NCI-H2081 (cell line): ENCODE measurements around the gene SETD1B.
A peak's percentile ranks its signal among the peaks of the same experiment; 100 is the strongest.
"Not testable (repeated sequence)": the region's sequence is repeated elsewhere in the genome, so short reads cannot be mapped to it uniquely, and the experiment has no call there.

Experiments used
- DNase-seq, 2 experiments: peaks; one replicate each; lab custom pipeline; 2025; lab: John Stamatoyannopoulos, UW

Gene SETD1B

DNA sequence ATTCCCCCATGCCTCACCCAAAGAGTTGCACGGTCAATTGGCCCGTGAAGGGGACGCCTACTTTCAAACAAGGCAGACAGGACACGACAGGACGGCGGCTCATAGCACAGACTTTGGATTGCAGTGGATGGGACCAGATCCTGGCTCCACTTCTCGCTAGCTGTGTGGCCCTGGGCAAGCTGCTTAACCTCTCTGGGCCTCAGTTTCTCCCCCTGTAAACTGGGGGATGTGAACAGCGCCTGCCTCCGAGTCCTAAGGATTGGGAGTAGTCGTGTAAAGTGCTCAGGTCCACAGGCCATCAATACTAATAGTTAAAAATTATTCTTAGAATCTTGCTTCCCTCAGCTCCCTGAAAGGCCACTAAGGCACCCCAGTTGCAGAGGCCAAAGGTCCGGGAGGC lies 23.4 kb upstream of the SETD1B start:
- no peak for DNase-seq

DNA sequence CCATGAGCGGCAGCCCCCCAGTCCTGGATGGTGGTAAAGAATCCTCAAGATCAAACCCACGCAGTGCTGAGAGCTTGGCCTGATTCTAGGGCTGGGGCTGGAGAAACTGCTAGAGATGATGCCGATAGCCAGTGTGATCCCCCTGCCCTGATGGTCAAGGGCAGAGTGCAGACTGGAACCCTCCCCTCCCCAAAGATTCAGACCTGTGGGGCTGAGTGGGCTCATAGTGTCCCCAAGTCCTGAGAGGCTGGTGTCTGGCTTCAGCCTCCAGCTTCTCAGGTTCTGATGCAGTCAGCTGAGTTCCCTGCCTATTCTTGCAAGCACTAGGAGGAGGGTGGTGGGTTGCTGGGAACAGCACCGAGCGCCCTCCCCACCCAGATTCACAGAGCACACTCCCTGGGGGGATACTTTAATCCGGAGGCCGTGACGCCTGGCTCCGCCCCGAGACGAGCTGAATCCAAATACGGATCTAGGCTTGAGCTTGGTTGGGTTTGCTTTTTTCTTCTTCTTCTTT lies 22.3 kb upstream of the SETD1B start:
- no peak for DNase-seq

DNA sequence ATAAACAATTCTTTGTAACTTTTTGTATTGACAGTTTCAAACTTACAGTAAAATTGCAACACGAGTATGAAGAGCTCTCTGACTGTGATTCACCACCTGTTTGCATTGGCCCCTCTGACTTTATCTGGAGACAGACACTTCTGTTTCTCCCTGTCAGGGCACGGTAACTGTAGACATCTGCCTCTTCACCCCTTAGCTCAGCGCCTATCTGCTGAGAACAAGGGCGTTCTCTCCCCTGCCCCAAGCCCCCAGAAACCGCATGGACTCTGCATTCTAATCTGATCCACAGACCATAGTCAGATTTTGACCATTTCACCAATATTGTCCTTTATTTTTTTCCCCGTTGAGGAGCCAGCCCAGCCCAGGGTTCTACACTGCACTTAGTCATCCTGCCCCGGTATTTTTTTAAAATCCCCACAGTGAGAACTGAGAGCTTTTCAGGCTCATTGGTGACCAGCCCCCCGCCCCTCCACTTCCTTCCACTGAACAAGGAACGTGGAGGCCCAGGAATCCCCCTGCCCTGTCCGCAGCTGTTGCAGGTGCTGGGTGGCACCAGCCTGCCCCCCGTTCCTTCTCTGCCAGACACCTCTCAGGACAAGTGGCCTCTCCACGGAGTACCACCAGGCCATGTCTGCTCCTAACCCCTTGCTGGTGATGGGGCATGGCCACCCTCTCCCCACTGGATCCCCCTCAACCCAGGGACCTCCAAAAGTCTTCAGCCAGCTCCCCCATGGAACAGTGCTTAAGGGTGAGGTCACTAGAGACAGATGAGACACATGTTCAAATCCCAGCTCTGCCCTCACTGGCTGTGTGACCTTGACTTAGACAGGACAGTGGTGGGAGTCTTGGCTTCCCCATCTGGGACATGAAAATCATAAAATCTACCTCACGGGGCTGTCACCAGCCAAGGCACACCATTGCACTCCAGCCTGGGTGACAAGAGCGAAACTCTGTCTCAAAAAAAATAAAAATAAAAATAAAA lies 21.5 kb upstream of the SETD1B start:
- DNase-seq: no peak

- DNase-seq: no peak
Measured at GRCh38 chr12:121783766-121784165, 20.0 kb upstream of the SETD1B start.

DNA sequence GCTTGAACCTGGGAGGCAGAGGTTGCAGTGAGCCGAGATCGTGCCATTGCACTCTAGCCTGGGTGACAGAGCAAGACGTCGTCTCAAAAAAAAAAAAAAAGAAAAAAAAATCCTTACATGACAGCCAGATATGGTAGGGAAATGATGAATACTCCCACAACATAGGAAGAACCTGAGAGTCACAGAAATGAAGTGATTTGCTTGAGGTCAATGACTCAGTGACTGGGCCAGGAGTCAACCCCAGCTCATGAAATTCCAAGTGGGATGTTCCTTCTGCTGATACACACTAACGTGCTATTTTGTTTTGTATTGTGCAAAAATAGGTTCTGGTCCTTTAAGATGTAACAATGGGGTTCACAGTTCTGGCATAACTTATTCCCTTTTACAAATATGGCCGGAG lies 19.3 kb upstream of the SETD1B start:
- no peak for DNase-seq

- DNase-seq: no peak
Measured at GRCh38 chr12:121786440-121786825, 17.4 kb upstream of the SETD1B start.

DNA sequence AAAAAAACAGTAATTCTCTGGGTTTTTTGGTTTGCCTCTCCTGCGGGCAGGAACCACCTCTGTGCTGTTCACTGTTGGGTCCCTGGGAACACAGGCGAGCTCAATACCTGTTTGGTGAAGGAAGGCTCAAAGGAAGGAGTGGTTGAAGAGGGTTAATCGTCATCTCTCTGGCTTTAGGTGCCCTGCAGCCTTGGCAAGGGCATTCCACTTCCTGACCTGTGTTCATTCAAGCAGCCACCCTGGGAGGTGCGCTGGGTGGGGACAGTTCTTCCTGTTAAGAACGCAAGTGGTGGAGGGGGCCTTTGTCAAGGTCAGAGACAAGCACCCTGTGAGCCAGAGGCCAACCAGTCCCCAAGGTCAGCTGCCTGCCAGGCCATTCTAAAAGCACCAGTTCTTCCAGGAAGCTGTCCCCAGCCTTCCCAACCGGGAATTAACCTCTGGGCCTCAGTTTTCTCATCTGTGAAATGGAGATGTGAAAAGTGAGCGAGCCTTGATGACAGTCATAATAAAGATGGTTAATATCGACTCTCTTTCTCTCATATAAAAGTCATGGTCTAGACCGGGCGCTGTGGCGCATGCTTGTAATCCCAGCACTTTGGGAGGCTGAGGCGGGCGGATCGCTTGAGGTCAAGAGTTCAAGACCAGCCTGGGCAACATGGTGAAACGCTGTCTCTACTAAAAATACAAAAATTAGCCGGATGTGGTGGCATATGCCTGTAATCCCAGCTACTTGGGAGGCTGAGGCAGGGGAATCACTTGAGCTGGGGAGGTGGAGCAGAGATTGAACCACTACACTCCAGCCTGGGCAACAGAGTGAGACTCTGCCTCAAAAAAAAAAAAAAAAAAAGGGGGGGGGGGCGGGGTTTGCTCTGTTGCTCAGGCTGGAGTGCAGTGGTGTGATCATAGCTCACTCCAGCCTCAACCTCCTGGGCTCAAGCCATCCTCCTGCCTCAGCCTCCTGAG lies 16.5 kb upstream of the SETD1B start:
- DNase-seq: no peak

DNA sequence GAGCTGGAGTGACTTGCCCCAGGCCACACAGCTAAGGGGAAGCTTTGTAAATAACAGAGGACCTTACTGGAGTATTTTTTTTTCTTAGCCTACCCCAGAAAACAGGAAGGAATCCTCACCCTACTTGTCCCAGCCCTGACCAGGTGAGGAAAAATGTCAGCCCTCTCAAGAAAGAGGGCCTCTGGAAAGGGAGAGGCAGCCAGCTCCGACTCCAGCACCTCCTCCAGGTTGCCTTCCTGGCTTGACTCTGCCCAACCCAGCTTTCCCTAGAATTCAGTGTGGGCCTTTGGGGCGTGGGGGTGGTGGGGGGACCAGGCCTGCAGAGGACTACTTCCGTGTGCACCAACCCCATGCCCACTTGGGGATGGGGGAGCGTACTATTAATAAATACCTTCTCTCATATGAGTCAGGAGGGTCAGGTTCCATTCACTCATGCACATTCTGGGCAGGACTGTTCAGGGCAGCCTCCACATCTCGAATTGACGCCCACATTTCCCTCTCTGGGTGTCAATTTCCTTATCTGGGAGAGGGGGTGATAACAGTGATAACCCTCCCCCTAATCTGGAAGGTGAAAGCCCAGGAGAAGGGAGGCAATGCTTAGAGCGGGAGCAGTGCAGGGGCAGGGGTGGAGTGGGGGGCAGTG lies 15.5 kb upstream of the SETD1B start:
- DNase-seq: no peak

GRCh38 chr12:121789233-121789781 lies 14.5 kb upstream of the SETD1B start:
- DNase-seq: no peak

DNA sequence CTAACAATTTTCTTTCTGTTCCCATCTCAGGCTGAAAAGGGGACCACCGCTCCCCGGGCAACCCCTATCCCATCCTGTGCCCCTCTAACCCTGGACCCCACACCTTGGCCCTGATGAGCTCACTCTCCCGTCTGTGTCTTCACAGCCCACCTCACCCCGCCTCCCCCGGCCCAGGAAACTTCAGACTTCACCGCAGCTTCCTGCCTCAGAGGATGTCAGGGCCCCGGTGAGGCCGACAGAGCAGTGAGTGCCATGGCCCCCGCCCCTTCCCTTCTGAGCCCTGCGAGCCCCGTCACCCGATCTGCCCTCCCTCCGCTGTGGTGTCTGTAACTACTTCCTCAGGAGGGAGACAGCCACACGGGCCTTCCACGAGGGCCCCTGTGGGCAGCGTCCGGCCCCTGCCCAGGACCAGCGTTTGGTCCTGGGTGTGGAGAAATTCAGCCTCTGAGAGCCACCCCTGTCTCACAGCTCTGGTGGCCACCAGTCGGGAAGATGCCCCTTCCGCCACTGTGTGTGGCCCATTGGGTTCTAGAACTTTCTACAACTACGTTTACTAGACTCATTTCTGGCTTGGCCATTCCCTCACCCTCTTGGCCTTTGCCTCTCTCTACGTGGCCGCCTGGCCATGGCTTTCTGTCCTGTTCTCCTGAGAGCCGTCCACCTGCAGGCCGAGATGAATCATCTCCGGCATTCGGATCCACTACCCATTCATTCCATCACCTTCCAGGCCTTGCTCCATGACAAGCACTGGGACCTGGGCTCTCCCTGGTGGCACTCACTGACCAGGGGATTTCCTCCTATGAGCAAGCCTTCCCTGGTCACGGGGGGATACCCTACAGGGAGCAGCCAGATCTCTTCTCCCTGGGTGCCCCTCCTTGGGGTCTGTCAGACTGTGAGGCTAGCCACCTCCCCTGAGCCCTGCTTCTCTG lies 13.7 kb upstream of the SETD1B start:
- no peak for DNase-seq

DNA sequence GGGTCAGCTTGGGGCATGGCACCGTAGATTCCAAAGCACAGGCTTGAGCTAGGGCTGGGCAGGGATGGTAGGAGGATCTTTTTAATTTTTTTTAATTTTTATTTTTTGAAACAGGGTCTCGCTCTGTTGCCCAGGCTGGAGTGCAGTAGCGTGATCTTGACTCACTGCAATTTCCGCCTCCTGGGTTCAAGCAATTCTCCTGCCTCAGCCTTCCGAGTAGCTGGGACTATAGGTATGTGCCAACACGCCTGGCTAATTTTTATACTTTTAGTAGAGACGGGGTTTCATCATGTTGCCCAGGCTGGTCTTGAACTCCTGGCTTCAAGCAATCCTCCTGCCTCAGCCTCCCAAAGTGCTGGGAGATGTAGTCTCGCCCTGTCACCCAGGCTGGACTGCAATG lies 13.0 kb upstream of the SETD1B start:
- not testable (repeated sequence) for DNase-seq

- DNase-seq: no peak
Measured at GRCh38 chr12:121791671-121792551, 11.9 kb upstream of the SETD1B start.

- DNase-seq: no peak
Measured at GRCh38 chr12:121792607-121793439, 11.0 kb upstream of the SETD1B start.

DNA sequence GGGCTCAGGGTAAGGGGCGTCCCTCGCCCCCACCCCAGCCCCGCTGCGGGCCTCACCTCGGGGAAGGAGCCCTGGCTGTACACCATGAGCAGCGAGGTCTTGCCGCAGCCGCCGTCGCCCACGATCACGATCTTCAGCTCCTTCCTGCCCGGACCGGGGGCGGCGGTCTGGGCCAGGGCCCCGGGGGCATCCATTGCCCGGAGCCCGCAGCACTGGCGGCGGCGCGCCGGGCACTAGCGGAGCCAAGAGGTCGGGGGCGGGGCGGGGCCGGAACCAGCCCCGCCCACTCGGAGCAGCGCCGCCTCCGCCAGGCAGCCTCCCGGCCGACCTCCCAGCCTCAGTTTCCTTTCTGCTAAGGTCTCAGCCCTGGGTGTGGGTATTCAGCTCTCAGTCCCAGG lies 10.4 kb upstream of the SETD1B start, which contains the start of gene RHOF:
Gene RHOF, minus strand, starts transcription at position 249 of the 398 bp plus-strand sequence. Its CDS starts 55 bp downstream, at position 194.
- no peak for DNase-seq

- DNase-seq: peak; percentile 81 to 86
Measured at GRCh38 chr12:121793838-121794533, 9.8 kb upstream of the SETD1B start.

DNA sequence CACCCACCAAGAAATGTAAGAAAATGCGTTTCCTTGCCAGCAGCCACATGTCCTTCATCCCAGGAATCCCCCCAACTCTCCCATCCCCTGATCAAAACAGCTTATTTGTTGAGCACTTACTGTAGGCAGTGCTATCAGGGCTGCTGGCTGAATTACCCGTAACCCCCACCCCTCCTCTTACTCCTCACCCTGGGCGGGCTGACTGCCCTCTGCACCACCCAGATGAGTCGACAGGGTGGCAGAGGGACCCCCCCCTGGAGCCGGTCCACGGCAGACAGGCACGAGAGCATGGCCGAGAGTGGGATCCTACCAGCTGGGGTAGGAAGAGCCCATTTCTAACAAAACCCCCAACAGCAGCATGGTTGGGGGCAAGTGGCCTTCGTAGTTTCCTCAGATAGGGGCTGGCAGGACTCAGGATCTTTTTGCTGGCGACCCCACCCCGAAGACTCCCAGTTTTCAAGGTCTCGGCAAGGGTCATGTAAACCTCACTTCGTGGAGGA lies 9.2 kb upstream of the SETD1B start:
- DNase-seq: no peak
